IMR-90 (cell line): Measurements from ENCODE around the gene LFNG. TPM values are rescaled to one million over a fixed set of nuclear protein-coding genes. Genes with fewer than 3 reads are reported as not detected.

Experiments used
- ATAC-seq: fragments of 200-7000 bp; cut with Tn5 transposase; 2 replicates; pipeline ENCODE4 v1.9.1; 2020; ENCODE audit warnings: low read depth, mild to moderate bottlenecking, moderate library complexity
- BruUV-seq: library from RNA; stranded (reverse); fragments of 400-500 nt; replicated peaks from 2 replicates; lab custom pipeline; 2021; lab: Mats Ljungman, UMichigan
- CTCF ChIA-PET: fragments of 300-600 bp; formaldehyde crosslinking; extraction: SDS; loops from one replicate; lab custom pipeline; 2021; ENCODE audit warnings: antibody characterized with exemption; lab: Yijun Ruan, JAX
- POLR2A ChIA-PET: fragments of 300-600 bp; sonication (Branson Sonifier 250); formaldehyde crosslinking; loops from one replicate; lab custom pipeline; 2022; ENCODE audit warnings: antibody characterized with exemption; ENCODE audit not compliant: unreplicated experiment; lab: Charles Lee
- DNase-seq: peaks from one replicate; pipeline ENCODE4 v3.0.0; 2013
- H2AFZ ChIP-seq: replicated peaks from 2 replicates; pipeline ENCODE3; 2013; ENCODE audit warnings: low read length, mild to moderate bottlenecking; ENCODE audit not compliant: poor library complexity
- H2AK5ac ChIP-seq: 2 replicates; pipeline ENCODE4 v1.6.1; 2013; ENCODE audit warnings: low read depth, low read length, inconsistent platforms
- H2AK9ac ChIP-seq: replicated peaks from 2 replicates; pipeline ENCODE3; 2013; ENCODE audit warnings: mild to moderate bottlenecking, low read depth, low read length, moderate library complexity; ENCODE audit not compliant: poor library complexity
- H2BK120ac ChIP-seq: 2 replicates; pipeline ENCODE4 v1.6.1; 2013; ENCODE audit warnings: low read depth, low read length, inconsistent platforms
- H2BK15ac ChIP-seq: 3 replicates; pipeline ENCODE4 v1.6.1; 2013; ENCODE audit warnings: low read depth, low read length, inconsistent platforms
- H2BK20ac ChIP-seq: 2 replicates; pipeline ENCODE4 v1.6.1; 2013; ENCODE audit warnings: low read depth, mild to moderate bottlenecking, inconsistent platforms, low read length, moderate library complexity
- H2BK5ac ChIP-seq: 2 replicates; pipeline ENCODE4 v1.6.1; 2013; ENCODE audit warnings: mild to moderate bottlenecking, low read depth, low read length, inconsistent platforms; ENCODE audit not compliant: poor library complexity, severe bottlenecking
- H3K14ac ChIP-seq: replicated peaks from 2 replicates; pipeline ENCODE4 v1.6.1; 2013; ENCODE audit warnings: low read depth, low read length, inconsistent platforms
- H3K18ac ChIP-seq: 2 replicates; pipeline ENCODE4 v1.6.1; 2013; ENCODE audit warnings: low read depth, low read length, control low read depth
- H3K23ac ChIP-seq: 2 replicates; pipeline ENCODE4 v1.6.1; 2013; ENCODE audit warnings: low read depth, low read length, inconsistent platforms
- H3K27ac ChIP-seq: 2 replicates; pipeline ENCODE4 v1.5.1; 2013; ENCODE audit warnings: mild to moderate bottlenecking, control low read depth, low read length; ENCODE audit not compliant: insufficient read depth
- H3K27me3 ChIP-seq: 2 replicates; pipeline ENCODE4 v1.6.1; 2013; ENCODE audit warnings: low read length; ENCODE audit not compliant: control insufficient read depth, insufficient read depth
- H3K36me3 ChIP-seq: 2 replicates; pipeline ENCODE4 v1.6.1; 2013; ENCODE audit warnings: low read length, mixed read lengths; ENCODE audit not compliant: control insufficient read depth, insufficient read depth
- H3K4ac ChIP-seq: 2 replicates; pipeline ENCODE4 v1.6.1; 2013; ENCODE audit warnings: low read depth, low read length, inconsistent platforms
- H3K4me1 ChIP-seq: 2 replicates; pipeline ENCODE4 v1.6.1; 2013; ENCODE audit warnings: low read length, mixed read lengths; ENCODE audit not compliant: control insufficient read depth, insufficient read depth
- H3K4me2 ChIP-seq: 2 replicates; pipeline ENCODE4 v1.6.1; 2013; ENCODE audit warnings: low read depth, mild to moderate bottlenecking, control low read depth, low read length, moderate library complexity
- H3K4me3 ChIP-seq: 2 replicates; pipeline ENCODE4 v1.5.1; 2013; ENCODE audit warnings: low read depth, mild to moderate bottlenecking, control low read depth, low read length, moderate library complexity; ENCODE audit not compliant: insufficient read depth
- H3K56ac ChIP-seq: 2 replicates; pipeline ENCODE4 v1.6.1; 2013; ENCODE audit warnings: low read length, inconsistent platforms; ENCODE audit not compliant: insufficient read depth; ENCODE audit errors: extremely low read depth
- H3K79me1 ChIP-seq, 2 experiments: 2 replicates each; pipeline ENCODE4 v1.6.1; 2013; ENCODE audit warnings: low read length in 2 of 2, inconsistent platforms in 1 of 2, low read depth in 1 of 2
- H3K9ac ChIP-seq: 2 replicates; pipeline ENCODE4 v1.6.1; 2013; ENCODE audit warnings: low read depth, low read length, control low read depth
- H3K9me1 ChIP-seq: 2 replicates; pipeline ENCODE4 v1.6.1; 2013; ENCODE audit warnings: low read length, inconsistent platforms; ENCODE audit not compliant: insufficient read depth
- H3K9me3 ChIP-seq: 2 replicates; pipeline ENCODE4 v1.6.1; 2013; ENCODE audit warnings: low read length; ENCODE audit not compliant: control insufficient read depth, insufficient read depth
- H4K20me1 ChIP-seq: 2 replicates; pipeline ENCODE4 v1.6.1; 2013; ENCODE audit warnings: low read length, inconsistent platforms; ENCODE audit not compliant: insufficient read depth
- H4K5ac ChIP-seq: 2 replicates; pipeline ENCODE4 v1.6.1; 2013; ENCODE audit warnings: mild to moderate bottlenecking, low read depth, low read length, control low read depth
- H4K8ac ChIP-seq, 2 experiments: 2 replicates each; pipeline ENCODE4 v1.6.1; 2013; ENCODE audit warnings: low read depth in 2 of 2, low read length in 2 of 2, control low read depth in 1 of 2, inconsistent platforms in 1 of 2
- H4K91ac ChIP-seq: 2 replicates; pipeline ENCODE4 v1.6.1; 2013; ENCODE audit warnings: low read depth, low read length, inconsistent platforms; ENCODE audit not compliant: insufficient read depth
- BHLHE40 ChIP-seq: fragments of 150-350 bp; IDR thresholded peaks from 2 replicates; pipeline ENCODE4 v1.6.1; 2016; ENCODE audit warnings: mild to moderate bottlenecking, low read depth, low read length
- CEBPB ChIP-seq: IDR thresholded peaks from 2 replicates; pipeline ENCODE4 v1.6.1; 2012; ENCODE audit warnings: low read depth, low read length, improper control_type of control experiment
- MAZ ChIP-seq: IDR thresholded peaks from 2 replicates; pipeline ENCODE4 v1.6.1; 2012; ENCODE audit warnings: low read depth, mild to moderate bottlenecking, low read length, improper control_type of control experiment, moderate library complexity, borderline replicate concordance
- MXI1 ChIP-seq: IDR thresholded peaks from 2 replicates; pipeline ENCODE4 v1.6.1; 2012; ENCODE audit warnings: low read depth, mild to moderate bottlenecking, low read length, moderate library complexity, borderline replicate concordance
- POLR2A ChIP-seq: IDR thresholded peaks from 2 replicates; pipeline ENCODE4 v1.6.1; 2012; ENCODE audit warnings: mild to moderate bottlenecking, low read depth, low read length
- RFX5 ChIP-seq: IDR thresholded peaks from 2 replicates; pipeline ENCODE4 v1.8.0; 2012; ENCODE audit warnings: low read depth, mild to moderate bottlenecking, low read length, moderate library complexity
- SMC3 ChIP-seq: fragments of 150-350 bp; IDR thresholded peaks from 2 replicates; pipeline ENCODE4 v1.6.1; 2016; ENCODE audit warnings: low read depth, mild to moderate bottlenecking, antibody characterized with exemption, low read length, moderate library complexity
- WGBS, 2 experiments: methylation state at CpG; one replicate each; pipeline versions ENCODE4 v1.1.5 to v1.1.7; 2013; ENCODE audit warnings: missing lambda C conversion rate in 2 of 2; ENCODE audit not compliant: insufficient read length in 1 of 2; ENCODE audit errors: extremely low coverage in 2 of 2; 5-methylcytosine and 5-hydroxymethylcytosine counted together
- dilution Hi-C: fragments of 300-500 bp; cut with HindIII; formaldehyde crosslinking; loops from one replicate; pipeline ENCODE4 v1.14.3; 2018; ENCODE audit warnings: low sequenced_read_pairs; ENCODE audit not compliant: unreplicated experiment
- in situ Hi-C: fragments of 300-500 bp; cut with MboI; formaldehyde crosslinking; loops from 3 replicates; pipeline ENCODE4 v1.14.3; 2019; ENCODE audit warnings: low sequenced_read_pairs, inconsistent platforms, mixed read lengths
- intact Hi-C: fragments of 100-400 bp; cut with micrococcal nuclease; formaldehyde crosslinking; loops from 2 replicates; pipeline ENCODE4 v1.10.0; 2022
- polyA plus RNA-seq, 3 experiments: library from polyadenylated mRNA; depleted of rRNA; stranded (reverse); fragments of >200 nt; gene quantifications; 2 replicates each; pipeline ENCODE4 v1.2.3, GENCODE V29; 2012; ENCODE audit warnings: low replicate concordance in 1 of 3
- total RNA-seq: library from RNA; depleted of rRNA; stranded (reverse); fragments of >200 nt; gene quantifications from 2 replicates; pipeline ENCODE4 v1.2.3, GENCODE V29; 2012
- TF ChIP-seq, protein P1 (sequence below): fragments of 150-350 bp; IDR thresholded peaks from 2 replicates; pipeline ENCODE4 v1.6.1; 2016; ENCODE audit warnings: low read depth, mild to moderate bottlenecking, low read length, moderate library complexity, borderline replicate concordance
- TF ChIP-seq, protein P2 (sequence below): conservative IDR thresholded peaks from 2 replicates; pipeline ENCODE4 v1.5.1; 2012; ENCODE audit warnings: mild to moderate bottlenecking, low read depth, low read length, improper control_type of control experiment

Gene LFNG
- total and polyA plus RNA-seq, 2 of the 4 experiments (the other 2 are of a cell fraction) = 1.8 to 5.1 TPM

DNA sequence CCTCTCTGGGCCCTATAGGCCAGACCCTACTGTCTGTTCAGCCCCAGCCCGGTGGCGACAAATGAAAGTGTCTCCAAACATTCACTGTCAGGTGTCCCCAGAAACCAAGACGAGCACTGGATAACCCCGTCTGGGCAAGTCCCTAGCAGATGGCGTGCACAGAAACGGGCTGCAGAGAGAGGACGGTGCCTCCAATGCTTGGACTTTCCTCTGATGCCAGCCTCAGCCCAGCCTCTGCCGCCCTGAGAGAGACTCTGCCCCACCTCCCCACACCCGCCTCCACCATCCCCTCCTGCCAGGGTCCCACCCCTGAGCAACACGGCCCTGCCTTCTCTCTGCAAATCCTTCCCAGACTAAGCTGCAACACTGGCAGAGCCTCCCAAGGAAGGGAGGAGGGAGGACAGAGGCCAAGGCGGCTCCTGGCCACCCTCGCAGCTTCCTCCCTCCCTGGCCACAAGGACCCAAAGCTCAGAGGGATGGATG lies 7.4 kb upstream of the LFNG start:
- TF ChIP-seq BHLHE40 (no peak), MXI1 (no peak), CEBPB (no peak), SMC3 (no peak), POLR2A (no peak), MAZ (no peak), RFX5 (no peak)
- TF ChIP-seq, protein P1, sequence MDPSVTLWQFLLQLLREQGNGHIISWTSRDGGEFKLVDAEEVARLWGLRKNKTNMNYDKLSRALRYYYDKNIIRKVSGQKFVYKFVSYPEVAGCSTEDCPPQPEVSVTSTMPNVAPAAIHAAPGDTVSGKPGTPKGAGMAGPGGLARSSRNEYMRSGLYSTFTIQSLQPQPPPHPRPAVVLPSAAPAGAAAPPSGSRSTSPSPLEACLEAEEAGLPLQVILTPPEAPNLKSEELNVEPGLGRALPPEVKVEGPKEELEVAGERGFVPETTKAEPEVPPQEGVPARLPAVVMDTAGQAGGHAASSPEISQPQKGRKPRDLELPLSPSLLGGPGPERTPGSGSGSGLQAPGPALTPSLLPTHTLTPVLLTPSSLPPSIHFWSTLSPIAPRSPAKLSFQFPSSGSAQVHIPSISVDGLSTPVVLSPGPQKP = no peak
- TF ChIP-seq, protein P2, sequence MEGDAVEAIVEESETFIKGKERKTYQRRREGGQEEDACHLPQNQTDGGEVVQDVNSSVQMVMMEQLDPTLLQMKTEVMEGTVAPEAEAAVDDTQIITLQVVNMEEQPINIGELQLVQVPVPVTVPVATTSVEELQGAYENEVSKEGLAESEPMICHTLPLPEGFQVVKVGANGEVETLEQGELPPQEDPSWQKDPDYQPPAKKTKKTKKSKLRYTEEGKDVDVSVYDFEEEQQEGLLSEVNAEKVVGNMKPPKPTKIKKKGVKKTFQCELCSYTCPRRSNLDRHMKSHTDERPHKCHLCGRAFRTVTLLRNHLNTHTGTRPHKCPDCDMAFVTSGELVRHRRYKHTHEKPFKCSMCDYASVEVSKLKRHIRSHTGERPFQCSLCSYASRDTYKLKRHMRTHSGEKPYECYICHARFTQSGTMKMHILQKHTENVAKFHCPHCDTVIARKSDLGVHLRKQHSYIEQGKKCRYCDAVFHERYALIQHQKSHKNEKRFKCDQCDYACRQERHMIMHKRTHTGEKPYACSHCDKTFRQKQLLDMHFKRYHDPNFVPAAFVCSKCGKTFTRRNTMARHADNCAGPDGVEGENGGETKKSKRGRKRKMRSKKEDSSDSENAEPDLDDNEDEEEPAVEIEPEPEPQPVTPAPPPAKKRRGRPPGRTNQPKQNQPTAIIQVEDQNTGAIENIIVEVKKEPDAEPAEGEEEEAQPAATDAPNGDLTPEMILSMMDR = no peak
- H3K27me3 ChIP-seq = peaks cover 1% of the 10 kb centered on the region; the same call in 1 of the 2 replicates
- peak overlapping the region; percentile 26 for H2AFZ ChIP-seq
- H4K5ac ChIP-seq = no peak overlapping the region
- H3K9ac ChIP-seq = no peak overlapping the region
- no peak overlapping the region for H2BK120ac ChIP-seq
- H3K4me1 ChIP-seq = peaks cover 17% of the 10 kb centered on the region
- no peak overlapping the region for H3K18ac ChIP-seq
- H3K14ac ChIP-seq = no peak overlapping the region
- no peak overlapping the region for H3K23ac ChIP-seq
- no peaks in the 10 kb centered on the region for H4K20me1 ChIP-seq
- in situ Hi-C loops (no loop called here), dilution Hi-C loops (no loop called here), intact Hi-C loops (no loop called here)
- no peak overlapping the region for H3K4ac ChIP-seq
- H3K56ac ChIP-seq = no peak overlapping the region
- BruUV-seq = no TSS peak
- no peaks in the 10 kb centered on the region for H3K9me3 ChIP-seq
- POLR2A ChIA-PET = no interaction called here
- CTCF ChIA-PET = no interaction called here
- no peak overlapping the region for H2BK20ac ChIP-seq
- WGBS, 2 experiments = no CpG with 5 or more reads among the region's 12 CpGs
- no peaks in the 10 kb centered on the region for H3K36me3 ChIP-seq
- DNase-seq (no peak), ATAC-seq (no peak)
- peaks cover 7% of the 10 kb centered on the region for H3K9me1 ChIP-seq
- no peaks in the 10 kb centered on the region for H3K79me1 ChIP-seq
- H3K4me2 ChIP-seq = no peak overlapping the region
- no peak overlapping the region for H2BK15ac ChIP-seq
- no peak overlapping the region for H2AK5ac ChIP-seq
- no peak overlapping the region for H4K91ac ChIP-seq
- no peak overlapping the region for H4K8ac ChIP-seq
- no peak overlapping the region for H3K4me3 ChIP-seq
- H2AK9ac ChIP-seq = no peak overlapping the region
- H2BK5ac ChIP-seq = no peak overlapping the region
- H3K27ac ChIP-seq = no peak overlapping the region
